Upper lobe of left lung (tissue), 6 donors: ENCODE measurements around the gene TMEM229B. TPM values are rescaled to one million over a fixed set of nuclear protein-coding genes. Genes with fewer than 3 reads are reported as not detected.

Source experiments
- ATAC-seq, 2 donors: fragments of 200-7000 bp; cut with Tn5 transposase; one replicate each; pipeline ENCODE4 v1.9.1; 2022; ENCODE audit warnings: mild to moderate bottlenecking in 2 of 2, moderate library complexity in 2 of 2; ENCODE audit not compliant: low FRiP score in 2 of 2
- DNase-seq, 2 donors: peaks; one replicate each; pipeline ENCODE4 v3.0.0-alpha.2; 2019 to 2020
- H3K27ac ChIP-seq, 4 donors: fragments of 200-600 bp; sonication (generic); one replicate each; pipeline ENCODE4 v1.5.1; 2016 to 2019
- H3K27me3 ChIP-seq, 4 donors: fragments of 200-600 bp; sonication (generic); one replicate each; pipeline ENCODE4 v1.5.1; 2017 to 2019
- H3K36me3 ChIP-seq, 4 donors: fragments of 200-600 bp; sonication (generic); one replicate each; pipeline ENCODE4 v1.5.1; 2016 to 2019
- H3K4me1 ChIP-seq, 4 donors: fragments of 200-600 bp; sonication (generic); one replicate each; pipeline ENCODE4 v1.5.1; 2018 to 2019
- H3K4me3 ChIP-seq, 4 donors: fragments of 200-600 bp; sonication (generic); one replicate each; pipeline ENCODE4 v1.5.1; 2017 to 2019; ENCODE audit warnings: mild to moderate bottlenecking in 2 of 4, moderate library complexity in 1 of 4
- H3K9me3 ChIP-seq, 4 donors: fragments of 200-600 bp; sonication (generic); one replicate each; pipeline ENCODE4 v1.5.1; 2018 to 2019
- CTCF ChIP-seq, 6 experiments: fragments of 450-650 bp in 4 of 6; fragments of 200-600 bp in 2 of 6; sonication (generic) in 2 of 6; IDR thresholded peaks; one replicate each; pipeline ENCODE4 v1.5.1; 2016 to 2019; ENCODE audit warnings: antibody characterized with exemption in 6 of 6
- EP300 ChIP-seq, 4 donors: sonication (generic); formaldehyde crosslinking; IDR thresholded peaks; one replicate each; pipeline ENCODE4 v1.5.1; 2017; ENCODE audit warnings: antibody characterized with exemption in 4 of 4, control low read depth in 2 of 4
- POLR2A ChIP-seq, 4 donors: fragments of 450-650 bp; IDR thresholded peaks; one replicate each; pipeline ENCODE4 v1.5.1; 2016 to 2017; ENCODE audit warnings: antibody characterized with exemption in 4 of 4, mild to moderate bottlenecking in 2 of 4
- POLR2AphosphoS5 ChIP-seq, 2 donors: sonication (generic); formaldehyde crosslinking; IDR thresholded peaks; one replicate each; pipeline ENCODE4 v1.5.1; 2017; ENCODE audit warnings: antibody characterized with exemption in 2 of 2
- WGBS, 2 donors: methylation state at CpG; one replicate each; pipeline ENCODE4 v1.1.5; 2017 to 2018; 5-methylcytosine and 5-hydroxymethylcytosine counted together
- total RNA-seq, 6 donors: library from RNA; depleted of rRNA in 4 of 6; stranded (reverse); fragments of >200 nt in 4 of 6; gene quantifications; one replicate each; pipeline versions ENCODE4 v1.1.0 to v1.2.1, GENCODE V29; 2016 to 2021
- donor health status: DM: no; HTN: no; CAD: no; lungs with moderate emphysema.
- donor health status: DM: no; HTN: yes; CAD: no; lungs with severe emphysema.

Gene TMEM229B
- total RNA-seq, 6 donors from 2014 or later = 2.1 to 8.5 (median 5.4) TPM

- H3K27me3 ChIP-seq = no peaks in the 10 kb centered on the region
Measured at GRCh38 chr14:67474366-67474765, 14.2 kb downstream of the TMEM229B start.

GRCh38 chr14:67473290-67474082, 15.0 kb downstream of the TMEM229B start:
- Histone ChIP-seq H3K9me3 (no peaks in the 10 kb centered on the region), H3K27ac (no peak overlapping the region), H3K4me1 (no peaks in the 10 kb centered on the region), H3K36me3 (peaks cover 0 to 7% (median 0%) of the 10 kb centered on the region in 4 donors), H3K4me3 (no peak overlapping the region), H3K27me3 (no peaks in the 10 kb centered on the region)
- TF ChIP-seq POLR2A (IDR thresholded peaks at IDR 0.05) (no peak), EP300 (IDR thresholded peaks at IDR 0.05) (no peak), POLR2AphosphoS5 (IDR thresholded peaks at IDR 0.05) (no peak), CTCF (IDR thresholded peaks at IDR 0.05) (no peak)
- WGBS, 2 donors = 97% methylated on average over 44 to 49 of the region's 52 CpGs
- DNase-seq (peak in 1 of 2 donors; percentile 70), ATAC-seq (no peak)

More at GRCh38 chr14:67474366-67474765, 14.2 kb downstream of the TMEM229B start:
- H3K27ac ChIP-seq = no peak overlapping the region
- H3K36me3 ChIP-seq = peaks cover 0 to 7% (median 0%) of the 10 kb centered on the region in 4 donors
- H3K9me3 ChIP-seq = no peaks in the 10 kb centered on the region
- 85 to 100% methylated on average over 1 of the region's 1 CpG for WGBS, 2 donors
- DNase-seq = no peak
- no peak for ATAC-seq
- TF ChIP-seq POLR2A (IDR thresholded peaks at IDR 0.05) (no peak), EP300 (IDR thresholded peaks at IDR 0.05) (no peak), CTCF (IDR thresholded peaks at IDR 0.05) (no peak), POLR2AphosphoS5 (IDR thresholded peaks at IDR 0.05) (no peak)
- H3K4me1 ChIP-seq = no peaks in the 10 kb centered on the region
- no peak overlapping the region for H3K4me3 ChIP-seq

GRCh38 chr14:67472726-67473125, 15.8 kb downstream of the TMEM229B start:
- ATAC-seq (no peak), DNase-seq (no peak)
- no peak overlapping the region for H3K4me3 ChIP-seq
- H3K9me3 ChIP-seq = no peaks in the 10 kb centered on the region
- no peaks in the 10 kb centered on the region for H3K27me3 ChIP-seq
- H3K27ac ChIP-seq = no peak overlapping the region
- WGBS, 2 donors = 93 to 96% methylated on average over 9 to 10 of the region's 10 CpGs
- no peaks in the 10 kb centered on the region for H3K4me1 ChIP-seq
- TF ChIP-seq POLR2A (IDR thresholded peaks at IDR 0.05) (no peak), POLR2AphosphoS5 (IDR thresholded peaks at IDR 0.05) (no peak), CTCF (IDR thresholded peaks at IDR 0.05) (no peak), EP300 (IDR thresholded peaks at IDR 0.05) (no peak)
- H3K36me3 ChIP-seq = peaks cover 0 to 7% (median 0%) of the 10 kb centered on the region in 4 donors

GRCh38 chr14:67469954-67470353, 18.6 kb downstream of the TMEM229B start:
- Histone ChIP-seq H3K27me3 (no peaks in the 10 kb centered on the region), H3K36me3 (peaks cover 0 to 7% (median 0%) of the 10 kb centered on the region in 4 donors), H3K9me3 (no peaks in the 10 kb centered on the region), H3K4me1 (no peaks in the 10 kb centered on the region), H3K27ac (no peak overlapping the region), H3K4me3 (no peak overlapping the region)
- DNase-seq (no peak), ATAC-seq (no peak)
- no peak for TF ChIP-seq POLR2A (IDR thresholded peaks at IDR 0.05)
- no peak for TF ChIP-seq CTCF (IDR thresholded peaks at IDR 0.05)
- no peak for TF ChIP-seq POLR2AphosphoS5 (IDR thresholded peaks at IDR 0.05)
- TF ChIP-seq EP300 (IDR thresholded peaks at IDR 0.05) = no peak
- 94 to 100% methylated on average over 2 to 3 of the region's 3 CpGs for WGBS, 2 donors

GRCh38 chr14:67468378-67468730, 20.2 kb downstream of the TMEM229B start:
- ATAC-seq (no peak), DNase-seq (no peak)
- no peak overlapping the region for H3K4me3 ChIP-seq

More at GRCh38 chr14:67468378-67468730, 20.2 kb downstream of the TMEM229B start:
- no peaks in the 10 kb centered on the region for H3K4me1 ChIP-seq
- H3K27ac ChIP-seq = no peak overlapping the region
- TF ChIP-seq EP300 (IDR thresholded peaks at IDR 0.05) = no peak
- peaks cover 0 to 4% (median 0%) of the 10 kb centered on the region in 4 donors for H3K36me3 ChIP-seq
- 75 to 77% methylated on average over 6 of the region's 6 CpGs for WGBS, 2 donors
- H3K27me3 ChIP-seq = no peaks in the 10 kb centered on the region
- H3K9me3 ChIP-seq = no peaks in the 10 kb centered on the region
